Liver (tissue), 9 donors: ENCODE data around the gene UBTD1. TPM values are rescaled to one million over a fixed set of nuclear protein-coding genes. Genes with fewer than 3 reads are reported as not detected.

Experiments used
- DNase-seq: peaks from one replicate; pipeline ENCODE4 v3.0.0-alpha.2; 2017; ENCODE audit warnings: low spot score
- H3K27ac ChIP-seq, 2 donors: one replicate each; pipeline ENCODE4 v1.7.0; 2013; ENCODE audit warnings: inconsistent platforms in 2 of 2, low read length in 2 of 2, control low read depth in 1 of 2, low read depth in 1 of 2, mild to moderate bottlenecking in 1 of 2
- H3K27me3 ChIP-seq, 4 donors: one replicate each; pipeline versions ENCODE4 v1.6.1 to v1.7.0; 2013; ENCODE audit warnings: low read length in 3 of 4, inconsistent platforms in 1 of 4, mild to moderate bottlenecking in 1 of 4, moderate library complexity in 1 of 4; ENCODE audit not compliant: control insufficient read depth in 4 of 4, insufficient read depth in 4 of 4
- H3K36me3 ChIP-seq, 4 donors: one replicate each; pipeline versions ENCODE4 v1.6.1 to v1.7.0; 2013; ENCODE audit warnings: low read length in 3 of 4, mild to moderate bottlenecking in 3 of 4, low read depth in 1 of 4, moderate library complexity in 1 of 4; ENCODE audit not compliant: control insufficient read depth in 4 of 4, insufficient read depth in 3 of 4
- H3K4me1 ChIP-seq, 4 donors: one replicate each; pipeline versions ENCODE4 v1.6.1 to v1.7.0; 2013; ENCODE audit warnings: low read length in 3 of 4, mild to moderate bottlenecking in 3 of 4, moderate library complexity in 1 of 4; ENCODE audit not compliant: control insufficient read depth in 4 of 4, insufficient read depth in 4 of 4
- H3K4me3 ChIP-seq, 3 donors: one replicate each; pipeline versions ENCODE4 v1.6.1 to v1.7.0; 2013; ENCODE audit warnings: low read length in 3 of 3, control low read depth in 1 of 3, low read depth in 1 of 3, mild to moderate bottlenecking in 1 of 3
- H3K9ac ChIP-seq, 2 donors: one replicate each; pipeline ENCODE4 v1.7.0; 2013; ENCODE audit warnings: low read length in 2 of 2, mild to moderate bottlenecking in 2 of 2, moderate library complexity in 2 of 2, control low read depth in 1 of 2, low read depth in 1 of 2
- H3K9me3 ChIP-seq, 4 donors: one replicate each; pipeline versions ENCODE4 v1.6.1 to v1.7.0; 2013; ENCODE audit warnings: low read length in 3 of 4; ENCODE audit not compliant: control insufficient read depth in 4 of 4
- EGR1 ChIP-seq, 2 donors: IDR thresholded peaks; 2 replicates each; pipeline ENCODE4 v1.6.1; 2016 to 2018; ENCODE audit warnings: antibody characterized with exemption in 2 of 2, low read depth in 2 of 2
- RAD21 ChIP-seq, 2 donors: IDR thresholded peaks; 2 replicates each; pipeline ENCODE4 v1.6.1; 2016; ENCODE audit warnings: antibody characterized with exemption in 2 of 2, mild to moderate bottlenecking in 2 of 2
- RXRA ChIP-seq, 2 donors: IDR thresholded peaks; 2 replicates each; pipeline ENCODE4 v1.6.1; 2017 to 2018; ENCODE audit warnings: antibody characterized with exemption in 2 of 2, mild to moderate bottlenecking in 1 of 2
- TAF1 ChIP-seq: conservative IDR thresholded peaks from 2 replicates; pipeline ENCODE4 v1.6.1; 2016; ENCODE audit warnings: antibody characterized with exemption, mild to moderate bottlenecking
- WGBS: extraction: QIAGEN DNeasy Blood & Tissue Kit; methylation state at CpG from one replicate; pipeline ENCODE4 v1.1.7; 2013; 5-methylcytosine and 5-hydroxymethylcytosine counted together
- polyA plus RNA-seq, 2 donors: library from polyadenylated mRNA; stranded (reverse) in 1 of 2; unstranded in 1 of 2; fragments of 200-250 nt in 1 of 2; fragments of >200 nt in 1 of 2; fragmentation: Nextera tagmentation in 1 of 2; extraction: Ambion mirVana in 1 of 2; gene quantifications; one replicate each; pipeline versions ENCODE4 v1.2.1 to v1.2.3, GENCODE V29; 2013 to 2015
- total RNA-seq, 2 donors: library from RNA; depleted of rRNA; stranded (reverse); fragments of >200 nt; gene quantifications; one replicate each; pipeline ENCODE4 v1.2.3, GENCODE V29; 2014
- TF ChIP-seq, protein P1 (sequence below): fragments of 150-350 bp; IDR thresholded peaks from 2 replicates; pipeline ENCODE4 v1.5.1; 2017; ENCODE audit warnings: improper control_type of control experiment, low read depth, low read length; ENCODE audit not compliant: missing input control
- TF ChIP-seq, protein P2 (sequence below): IDR thresholded peaks from 2 replicates; pipeline ENCODE4 v1.6.1; 2016; ENCODE audit warnings: antibody characterized with exemption
- TF ChIP-seq, protein P3 (sequence below): IDR thresholded peaks from 2 replicates; pipeline ENCODE4 v1.6.1; 2016; ENCODE audit warnings: antibody characterized with exemption, mild to moderate bottlenecking
- donor health status: healthy.
- donor health status: healthy.
- donor health status: healthy.
- donor health status: healthy.
- donor health status: healthy.

UBTD1 gene
- total and polyA plus RNA-seq, 4 donors: 2.7 to 11.0 (median 9.3) TPM

DNA sequence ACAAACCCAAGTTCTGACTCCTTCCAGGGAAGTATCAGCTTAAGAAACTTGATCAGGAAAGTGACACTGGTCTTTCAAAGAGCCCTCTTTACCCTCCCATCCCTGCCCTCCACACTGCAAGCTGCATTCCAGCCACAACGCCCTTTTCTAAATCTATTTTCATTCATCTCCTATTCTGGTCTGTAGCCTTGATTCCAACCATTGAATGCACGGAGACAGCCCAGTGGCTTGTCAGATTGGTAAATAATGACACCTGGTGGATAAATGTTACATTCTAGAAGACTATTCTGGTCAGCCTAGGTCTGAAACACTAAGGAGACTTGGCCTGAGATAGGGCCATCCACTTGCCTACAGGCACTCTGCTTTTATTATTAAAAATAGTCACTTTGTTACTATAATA, 113.7 kb downstream of the UBTD1 start:
- Histone ChIP-seq H3K27ac (no peak overlapping the region), H3K36me3 (peaks cover 0 to 3% (median 0%) of the 10 kb centered on the region in 4 donors), H3K9me3 (no peaks in the 10 kb centered on the region), H3K9ac (no peak overlapping the region), H3K27me3 (no peaks in the 10 kb centered on the region), H3K4me3 (no peak overlapping the region), H3K4me1 (no peaks in the 10 kb centered on the region)
- WGBS: 44% methylated on average over 2 of the region's 2 CpGs
- TF ChIP-seq RAD21 (IDR thresholded peaks at IDR 0.05): peak; percentile 87
- TF ChIP-seq RXRA (IDR thresholded peaks at IDR 0.05): no peak
- TF ChIP-seq, protein P1, sequence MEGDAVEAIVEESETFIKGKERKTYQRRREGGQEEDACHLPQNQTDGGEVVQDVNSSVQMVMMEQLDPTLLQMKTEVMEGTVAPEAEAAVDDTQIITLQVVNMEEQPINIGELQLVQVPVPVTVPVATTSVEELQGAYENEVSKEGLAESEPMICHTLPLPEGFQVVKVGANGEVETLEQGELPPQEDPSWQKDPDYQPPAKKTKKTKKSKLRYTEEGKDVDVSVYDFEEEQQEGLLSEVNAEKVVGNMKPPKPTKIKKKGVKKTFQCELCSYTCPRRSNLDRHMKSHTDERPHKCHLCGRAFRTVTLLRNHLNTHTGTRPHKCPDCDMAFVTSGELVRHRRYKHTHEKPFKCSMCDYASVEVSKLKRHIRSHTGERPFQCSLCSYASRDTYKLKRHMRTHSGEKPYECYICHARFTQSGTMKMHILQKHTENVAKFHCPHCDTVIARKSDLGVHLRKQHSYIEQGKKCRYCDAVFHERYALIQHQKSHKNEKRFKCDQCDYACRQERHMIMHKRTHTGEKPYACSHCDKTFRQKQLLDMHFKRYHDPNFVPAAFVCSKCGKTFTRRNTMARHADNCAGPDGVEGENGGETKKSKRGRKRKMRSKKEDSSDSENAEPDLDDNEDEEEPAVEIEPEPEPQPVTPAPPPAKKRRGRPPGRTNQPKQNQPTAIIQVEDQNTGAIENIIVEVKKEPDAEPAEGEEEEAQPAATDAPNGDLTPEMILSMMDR: peak; percentile 51
- no peak for DNase-seq

DNA sequence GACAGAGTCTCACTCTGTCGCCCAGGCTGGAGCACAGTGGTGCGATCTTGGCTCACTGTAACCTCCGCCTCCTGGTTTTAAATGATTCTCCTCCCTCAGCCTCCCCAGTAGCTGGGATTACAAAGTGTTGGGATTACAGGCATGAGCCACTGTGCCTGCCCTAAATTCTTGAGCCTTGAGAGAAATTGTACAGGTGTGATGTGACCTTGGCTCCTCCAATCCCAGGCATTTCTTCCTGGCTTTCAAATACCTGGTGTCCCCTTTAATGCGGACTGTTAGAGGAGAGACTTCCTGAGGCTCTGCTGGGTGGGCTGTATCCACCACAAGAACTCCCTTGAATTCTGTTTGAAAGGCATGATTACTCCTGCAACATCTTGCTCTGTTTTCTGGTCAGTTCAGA, 119.6 kb downstream of the UBTD1 start:
- Histone ChIP-seq H3K36me3 (no peaks in the 10 kb centered on the region), H3K27ac (no peak overlapping the region), H3K4me3 (no peak overlapping the region), H3K27me3 (no peaks in the 10 kb centered on the region), H3K9ac (no peak overlapping the region), H3K4me1 (peaks cover 0 to 3% (median 2%) of the 10 kb centered on the region in 4 donors), H3K9me3 (no peaks in the 10 kb centered on the region)
- 94% methylated on average over 4 of the region's 4 CpGs for WGBS
- TF ChIP-seq, protein P2, sequence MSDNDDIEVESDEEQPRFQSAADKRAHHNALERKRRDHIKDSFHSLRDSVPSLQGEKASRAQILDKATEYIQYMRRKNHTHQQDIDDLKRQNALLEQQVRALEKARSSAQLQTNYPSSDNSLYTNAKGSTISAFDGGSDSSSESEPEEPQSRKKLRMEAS: no peak
- TF ChIP-seq EGR1 (IDR thresholded peaks at IDR 0.05; ENCODE audit: low read depth in 2 of 2): no peak
- TF ChIP-seq TAF1: no peak
- TF ChIP-seq, protein P1: no peak
- no peak for DNase-seq

DNA sequence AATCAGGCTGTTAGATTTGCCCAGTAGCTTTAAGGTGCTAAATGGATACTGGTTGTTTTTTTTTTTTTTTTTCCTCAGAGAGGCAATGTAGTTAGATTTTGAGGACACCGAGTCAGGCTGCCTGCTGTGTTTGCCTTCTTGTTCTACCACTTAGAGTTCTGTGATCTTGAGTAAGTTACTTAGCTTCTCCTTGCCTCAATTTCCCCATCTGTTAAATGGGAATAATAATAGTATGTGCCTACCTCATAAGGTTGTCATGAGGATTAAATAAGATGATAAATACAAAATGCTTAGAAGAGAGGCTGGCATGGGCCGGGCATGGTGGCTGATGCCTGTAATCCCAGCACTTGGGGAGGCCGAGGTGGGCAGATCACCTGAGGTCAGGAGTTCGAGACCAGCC, 120.0 kb downstream of the UBTD1 start:
- no peak for DNase-seq
- Histone ChIP-seq H3K9ac (no peak overlapping the region), H3K27me3 (no peaks in the 10 kb centered on the region), H3K4me1 (peaks cover 0 to 6% (median 3%) of the 10 kb centered on the region in 4 donors), H3K27ac (no peak overlapping the region), H3K4me3 (no peak overlapping the region), H3K36me3 (no peaks in the 10 kb centered on the region), H3K9me3 (no peaks in the 10 kb centered on the region)
- TF ChIP-seq, protein P3, sequence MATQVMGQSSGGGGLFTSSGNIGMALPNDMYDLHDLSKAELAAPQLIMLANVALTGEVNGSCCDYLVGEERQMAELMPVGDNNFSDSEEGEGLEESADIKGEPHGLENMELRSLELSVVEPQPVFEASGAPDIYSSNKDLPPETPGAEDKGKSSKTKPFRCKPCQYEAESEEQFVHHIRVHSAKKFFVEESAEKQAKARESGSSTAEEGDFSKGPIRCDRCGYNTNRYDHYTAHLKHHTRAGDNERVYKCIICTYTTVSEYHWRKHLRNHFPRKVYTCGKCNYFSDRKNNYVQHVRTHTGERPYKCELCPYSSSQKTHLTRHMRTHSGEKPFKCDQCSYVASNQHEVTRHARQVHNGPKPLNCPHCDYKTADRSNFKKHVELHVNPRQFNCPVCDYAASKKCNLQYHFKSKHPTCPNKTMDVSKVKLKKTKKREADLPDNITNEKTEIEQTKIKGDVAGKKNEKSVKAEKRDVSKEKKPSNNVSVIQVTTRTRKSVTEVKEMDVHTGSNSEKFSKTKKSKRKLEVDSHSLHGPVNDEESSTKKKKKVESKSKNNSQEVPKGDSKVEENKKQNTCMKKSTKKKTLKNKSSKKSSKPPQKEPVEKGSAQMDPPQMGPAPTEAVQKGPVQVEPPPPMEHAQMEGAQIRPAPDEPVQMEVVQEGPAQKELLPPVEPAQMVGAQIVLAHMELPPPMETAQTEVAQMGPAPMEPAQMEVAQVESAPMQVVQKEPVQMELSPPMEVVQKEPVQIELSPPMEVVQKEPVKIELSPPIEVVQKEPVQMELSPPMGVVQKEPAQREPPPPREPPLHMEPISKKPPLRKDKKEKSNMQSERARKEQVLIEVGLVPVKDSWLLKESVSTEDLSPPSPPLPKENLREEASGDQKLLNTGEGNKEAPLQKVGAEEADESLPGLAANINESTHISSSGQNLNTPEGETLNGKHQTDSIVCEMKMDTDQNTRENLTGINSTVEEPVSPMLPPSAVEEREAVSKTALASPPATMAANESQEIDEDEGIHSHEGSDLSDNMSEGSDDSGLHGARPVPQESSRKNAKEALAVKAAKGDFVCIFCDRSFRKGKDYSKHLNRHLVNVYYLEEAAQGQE: no peak
- WGBS: 93% methylated on average over 4 of the region's 4 CpGs

Other genes starting within 250 kb of the UBTD1 start
- 10 to 100 TPM in 1 of 2 donors, 1 to 10 TPM in 1; 5.3 to 23.4 TPM for gene ARHGAP19, start 206.3 kb upstream of the UBTD1 start, total RNA-seq
- gene ARHGAP19, start 206.3 kb upstream of the UBTD1 start, polyA plus RNA-seq: 1 to 10 TPM; 1.6 to 1.9 TPM
- gene FRAT1, start 179.7 kb upstream of the UBTD1 start, total RNA-seq: 1 to 10 TPM; 5.9 to 7.4 TPM
- 1 to 10 TPM; 4.3 to 4.6 TPM for gene FRAT1, start 179.7 kb upstream of the UBTD1 start, polyA plus RNA-seq
- 10 to 100 TPM; 14.4 to 15.1 TPM for gene FRAT2, start 164.2 kb upstream of the UBTD1 start, total RNA-seq
- gene FRAT2, start 164.2 kb upstream of the UBTD1 start, polyA plus RNA-seq: 1 to 10 TPM; 2.7 to 9.0 TPM
- gene RRP12, start 97.6 kb upstream of the UBTD1 start, total RNA-seq: 1 to 10 TPM; 6.1 to 9.6 TPM
- gene RRP12, start 97.6 kb upstream of the UBTD1 start, polyA plus RNA-seq: 1 to 10 TPM; 5.7 to 7.8 TPM
- 10 to 100 TPM; 52.0 to 90.7 TPM for gene PGAM1, start 72.7 kb upstream of the UBTD1 start, total RNA-seq
- gene PGAM1, start 72.7 kb upstream of the UBTD1 start, polyA plus RNA-seq: 100 to 1,000 TPM; 121 to 178 TPM
- gene EXOSC1, start 52.9 kb upstream of the UBTD1 start, total RNA-seq: 10 to 100 TPM; 11.2 to 12.2 TPM
- gene EXOSC1, start 52.9 kb upstream of the UBTD1 start, polyA plus RNA-seq: 10 to 100 TPM; 16.7 to 25.9 TPM
- 10 to 100 TPM; 18.0 to 24.9 TPM for gene ZDHHC16, start 52.7 kb upstream of the UBTD1 start, total RNA-seq
- gene ZDHHC16, start 52.7 kb upstream of the UBTD1 start, polyA plus RNA-seq: 10 to 100 TPM; 20.8 to 27.2 TPM
- 10 to 100 TPM; 28.9 to 29.1 TPM for gene MMS19, start 502 bp upstream of the UBTD1 start, total RNA-seq
- 10 to 100 TPM; 15.0 to 19.4 TPM for gene MMS19, start 502 bp upstream of the UBTD1 start, polyA plus RNA-seq
- not detected for gene ANKRD2, start 73.9 kb downstream of the UBTD1 start, total RNA-seq
- gene ANKRD2, start 73.9 kb downstream of the UBTD1 start, polyA plus RNA-seq: not detected
- 10 to 100 TPM; 21.7 to 21.8 TPM for gene HOGA1, start 85.5 kb downstream of the UBTD1 start, total RNA-seq
- gene HOGA1, start 85.5 kb downstream of the UBTD1 start, polyA plus RNA-seq: 10 to 100 TPM; 23.8 to 31.4 TPM
- gene C10orf62, start 90.8 kb downstream of the UBTD1 start, total RNA-seq: 1 to 10 TPM in 1 of 2 donors, under 1 TPM in 1; 0.56 to 3.0 TPM
- under 1 TPM; 0.16 to 0.26 TPM for gene C10orf62, start 90.8 kb downstream of the UBTD1 start, polyA plus RNA-seq
- 1 to 10 TPM in 1 of 2 donors, under 1 TPM in 1; 0.42 to 2.5 TPM for gene MORN4, start 134.6 kb downstream of the UBTD1 start, total RNA-seq
- gene MORN4, start 134.6 kb downstream of the UBTD1 start, polyA plus RNA-seq: 1 to 10 TPM; 1.7 to 3.1 TPM
- gene PI4K2A, start 141.7 kb downstream of the UBTD1 start, total RNA-seq: 10 to 100 TPM; 12.1 to 17.6 TPM
- gene PI4K2A, start 141.7 kb downstream of the UBTD1 start, polyA plus RNA-seq: 10 to 100 TPM in 1 of 2 donors, 1 to 10 TPM in 1; 4.4 to 10.2 TPM
- gene AVPI1, start 188.3 kb downstream of the UBTD1 start, total RNA-seq: 1 to 10 TPM; 6.6 to 7.8 TPM
- gene AVPI1, start 188.3 kb downstream of the UBTD1 start, polyA plus RNA-seq: 10 to 100 TPM; 16.0 to 22.1 TPM
- 1 to 10 TPM; 2.3 to 3.3 TPM for gene MARVELD1, start 214.8 kb downstream of the UBTD1 start, total RNA-seq
- gene MARVELD1, start 214.8 kb downstream of the UBTD1 start, polyA plus RNA-seq: 1 to 10 TPM in 1 of 2 donors, under 1 TPM in 1; 0.72 to 3.3 TPM
- gene ZFYVE27, start 238.2 kb downstream of the UBTD1 start, total RNA-seq: 10 to 100 TPM; 14.6 to 25.9 TPM
- gene ZFYVE27, start 238.2 kb downstream of the UBTD1 start, polyA plus RNA-seq: 10 to 100 TPM; 10.2 to 11.6 TPM